Uterus (tissue), 4 donors: ENCODE measurements around the gene FCHSD2. TPM values are rescaled to one million over a fixed set of nuclear protein-coding genes. Genes with fewer than 3 reads are reported as not detected.

Experiments used
- DNase-seq, 2 donors: peaks; one replicate each; pipeline ENCODE4 v3.0.0-alpha.2; 2019 to 2020
- H3K27ac ChIP-seq, 2 donors: fragments of 200-600 bp; sonication (generic); 1 replicate in 1 of 2; 2 replicates in 1 of 2; pipeline ENCODE4 v1.5.1; 2016 to 2018
- H3K27me3 ChIP-seq, 2 donors: fragments of 200-600 bp; sonication (generic); one replicate each; pipeline ENCODE4 v1.5.1; 2018 to 2019; ENCODE audit warnings: control low read depth in 1 of 2
- H3K36me3 ChIP-seq, 2 donors: fragments of 200-600 bp; sonication (generic); one replicate each; pipeline ENCODE4 v1.5.1; 2019; ENCODE audit warnings: control low read depth in 1 of 2
- H3K4me1 ChIP-seq, 2 donors: fragments of 200-600 bp; sonication (generic); one replicate each; pipeline ENCODE4 v1.5.1; 2018 to 2019; ENCODE audit warnings: control low read depth in 1 of 2
- H3K4me3 ChIP-seq, 2 donors: fragments of 200-600 bp; sonication (generic); 1 replicate in 1 of 2; 2 replicates in 1 of 2; pipeline ENCODE4 v1.5.1; 2018 to 2019; ENCODE audit warnings: mild to moderate bottlenecking in 1 of 2
- H3K9me3 ChIP-seq, 2 donors: fragments of 200-600 bp; sonication (generic); one replicate each; pipeline ENCODE4 v1.5.1; 2019; ENCODE audit warnings: control low read depth in 1 of 2
- CTCF ChIP-seq, 4 experiments: fragments of 200-600 bp in 2 of 4; fragments of 450-650 bp in 2 of 4; sonication (generic) in 2 of 4; IDR thresholded peaks; one replicate each; pipeline ENCODE4 v1.5.1; 2016 to 2019; ENCODE audit warnings: antibody characterized with exemption in 4 of 4, mild to moderate bottlenecking in 2 of 4, moderate library complexity in 1 of 4
- POLR2A ChIP-seq, 2 donors: fragments of 450-650 bp; IDR thresholded peaks; one replicate each; pipeline ENCODE4 v1.6.1; 2016; ENCODE audit warnings: antibody characterized with exemption in 2 of 2, mild to moderate bottlenecking in 1 of 2, moderate library complexity in 1 of 2
- intact Hi-C: fragments of 100-400 bp; cut with DNase I; formaldehyde crosslinking; loops from one replicate; pipeline ENCODE4 v1.15.1; 2023; ENCODE audit warnings: low total_unique reads
- total RNA-seq, 4 donors: library from RNA; depleted of rRNA in 3 of 4; stranded (reverse); fragments of >200 nt in 3 of 4; gene quantifications; one replicate each; pipeline versions ENCODE4 v1.1.0 to v1.2.4, GENCODE V29; 2014 to 2023
- donor health status: DM: yes; HTN: yes; CAD: no.

The FCHSD2 gene
- total RNA-seq, 4 donors from 2014 or later: 13.6 to 73.9 (median 27.7) TPM

- Histone ChIP-seq H3K4me3 (no peak overlapping the region), H3K27ac (no peak overlapping the region), H3K4me1 (no peaks in the 10 kb centered on the region), H3K9me3 (no peaks in the 10 kb centered on the region), H3K36me3 (no peaks in the 10 kb centered on the region), H3K27me3 (no peaks in the 10 kb centered on the region)
- intact Hi-C loops: no loop called here
- DNase-seq: no peak
- no peak for TF ChIP-seq POLR2A (IDR thresholded peaks at IDR 0.05)
- no peak for TF ChIP-seq CTCF (IDR thresholded peaks at IDR 0.05)
Measured at GRCh38 chr11:72904016-72904415, 238.1 kb downstream of the FCHSD2 start.

GRCh38 chr11:72901374-72901773 is 240.7 kb downstream of the FCHSD2 start:
- DNase-seq: no peak

GRCh38 chr11:72900013-72900412 is 242.1 kb downstream of the FCHSD2 start:
- Histone ChIP-seq H3K9me3 (no peaks in the 10 kb centered on the region), H3K36me3 (no peaks in the 10 kb centered on the region), H3K27ac (no peak overlapping the region), H3K27me3 (no peaks in the 10 kb centered on the region), H3K4me3 (no peak overlapping the region), H3K4me1 (no peaks in the 10 kb centered on the region)
- TF ChIP-seq CTCF (IDR thresholded peaks at IDR 0.05) (no peak), POLR2A (IDR thresholded peaks at IDR 0.05) (no peak)
- DNase-seq: no peak
- intact Hi-C loops: no loop called here

More at GRCh38 chr11:72901374-72901773, 240.7 kb downstream of the FCHSD2 start:
- Histone ChIP-seq H3K27ac (no peak overlapping the region), H3K4me1 (no peaks in the 10 kb centered on the region), H3K36me3 (no peaks in the 10 kb centered on the region), H3K9me3 (no peaks in the 10 kb centered on the region), H3K27me3 (no peaks in the 10 kb centered on the region), H3K4me3 (no peak overlapping the region)
- intact Hi-C loops: no loop called here
- TF ChIP-seq CTCF (IDR thresholded peaks at IDR 0.05) (no peak), POLR2A (IDR thresholded peaks at IDR 0.05) (no peak)

- Histone ChIP-seq H3K4me1 (no peaks in the 10 kb centered on the region), H3K4me3 (no peak overlapping the region), H3K9me3 (no peaks in the 10 kb centered on the region), H3K27ac (no peak overlapping the region), H3K27me3 (no peaks in the 10 kb centered on the region), H3K36me3 (no peaks in the 10 kb centered on the region)
- no peak for DNase-seq
- TF ChIP-seq CTCF (IDR thresholded peaks at IDR 0.05) (no peak), POLR2A (IDR thresholded peaks at IDR 0.05) (no peak)
- intact Hi-C loops: no loop called here
Measured at GRCh38 chr11:72899238-72899637, 242.9 kb downstream of the FCHSD2 start.

- H3K27ac ChIP-seq: no peak overlapping the region
- DNase-seq: no peak
- intact Hi-C loops: no loop called here
- H3K36me3 ChIP-seq: no peaks in the 10 kb centered on the region
- H3K9me3 ChIP-seq: no peaks in the 10 kb centered on the region
- no peaks in the 10 kb centered on the region for H3K4me1 ChIP-seq
- TF ChIP-seq POLR2A (IDR thresholded peaks at IDR 0.05): no peak
- TF ChIP-seq CTCF (IDR thresholded peaks at IDR 0.05): no peak
- no peaks in the 10 kb centered on the region for H3K27me3 ChIP-seq
- no peak overlapping the region for H3K4me3 ChIP-seq
Measured at GRCh38 chr11:72897506-72897905, 244.6 kb downstream of the FCHSD2 start.
